ENCODE results near the gene SLC16A11. TPM values are rescaled to one million over a fixed set of nuclear protein-coding genes. Genes with fewer than 3 reads are reported as not detected.

SLC16A11 gene
- total and polyA plus RNA-seq, 2 experiments from 2014 or later: 0.93 to 2.4 TPM

- Histone ChIP-seq H3K4me1 (ENCODE audit: insufficient read depth) (no peaks in the 10 kb centered on the region), H4K20me1 (ENCODE audit: insufficient read depth, poor library complexity, severe bottlenecking) (no peaks in the 10 kb centered on the region), H3K4me3 (no peak overlapping the region), H3K27me3 (no peaks in the 10 kb centered on the region), H3K27ac (no peak overlapping the region), H3K36me3 (replicated peaks; ENCODE audit: insufficient read depth, low read depth) (no peaks in the 10 kb centered on the region), H3K79me2 (no peaks in the 10 kb centered on the region), H3K4me2 (no peak overlapping the region), H3K9me2 (replicated peaks; ENCODE audit: insufficient read depth) (no peaks in the 10 kb centered on the region), H3K9me3 (ENCODE audit: low read depth) (no peaks in the 10 kb centered on the region), H2AFZ (no peak overlapping the region)
- WGBS (ENCODE audit: low lambda C conversion rate, missing lambda C conversion rate): 87% methylated on average over 1 of the region's 1 CpG
- no peak for DNase-seq (ENCODE audit: low spot score)
- TF ChIP-seq EZH2phosphoT487 (IDR thresholded peaks at IDR 0.05; ENCODE audit: low read depth, severe bottlenecking, unreplicated experiment) (no peak), EZH2 (IDR thresholded peaks at IDR 0.05; ENCODE audit: borderline replicate concordance) (no peak), CTCF (IDR thresholded peaks at IDR 0.05; ENCODE audit: poor library complexity) (no peak)
These were observed 23.3 kb upstream of the SLC16A11 start for GRCh38 chr17:7067198-7067597.

GRCh38 chr17:7064261-7064660 is 20.4 kb upstream of the SLC16A11 start:
- Histone ChIP-seq H3K27me3 (no peaks in the 10 kb centered on the region), H3K4me3 (no peak overlapping the region), H3K36me3 (replicated peaks; ENCODE audit: insufficient read depth, low read depth) (no peaks in the 10 kb centered on the region), H3K9me2 (replicated peaks; ENCODE audit: insufficient read depth) (no peaks in the 10 kb centered on the region), H4K20me1 (ENCODE audit: insufficient read depth, poor library complexity, severe bottlenecking) (no peaks in the 10 kb centered on the region), H3K4me1 (ENCODE audit: insufficient read depth) (no peaks in the 10 kb centered on the region), H3K79me2 (no peaks in the 10 kb centered on the region), H3K27ac (no peak overlapping the region), H3K9me3 (ENCODE audit: low read depth) (no peaks in the 10 kb centered on the region), H3K4me2 (no peak overlapping the region), H2AFZ (no peak overlapping the region)
- 72% methylated on average over 4 of the region's 4 CpGs for WGBS (ENCODE audit: low lambda C conversion rate, missing lambda C conversion rate)
- TF ChIP-seq EZH2 (IDR thresholded peaks at IDR 0.05; ENCODE audit: borderline replicate concordance): no peak
- TF ChIP-seq CTCF (IDR thresholded peaks at IDR 0.05; ENCODE audit: poor library complexity): no peak
- no peak for TF ChIP-seq EZH2phosphoT487 (IDR thresholded peaks at IDR 0.05; ENCODE audit: low read depth, severe bottlenecking, unreplicated experiment)
- no peak for DNase-seq (ENCODE audit: low spot score)

GRCh38 chr17:7063518-7064094 is 19.7 kb upstream of the SLC16A11 start:
- no peak overlapping the region for H3K27ac ChIP-seq
- no peak overlapping the region for H3K4me2 ChIP-seq
- no peaks in the 10 kb centered on the region for H3K9me3 ChIP-seq (ENCODE audit: low read depth)
- H3K36me3 ChIP-seq (replicated peaks; ENCODE audit: insufficient read depth, low read depth): no peaks in the 10 kb centered on the region
- no peak for DNase-seq (ENCODE audit: low spot score)
- no peaks in the 10 kb centered on the region for H3K27me3 ChIP-seq
- no peaks in the 10 kb centered on the region for H3K9me2 ChIP-seq (replicated peaks; ENCODE audit: insufficient read depth)
- H3K79me2 ChIP-seq: no peaks in the 10 kb centered on the region
- no peaks in the 10 kb centered on the region for H3K4me1 ChIP-seq (ENCODE audit: insufficient read depth)
- TF ChIP-seq EZH2phosphoT487 (IDR thresholded peaks at IDR 0.05; ENCODE audit: low read depth, severe bottlenecking, unreplicated experiment) (no peak), CTCF (IDR thresholded peaks at IDR 0.05; ENCODE audit: poor library complexity) (no peak), EZH2 (IDR thresholded peaks at IDR 0.05; ENCODE audit: borderline replicate concordance) (no peak)
- H3K4me3 ChIP-seq: no peak overlapping the region
- WGBS (ENCODE audit: low lambda C conversion rate, missing lambda C conversion rate): 65% methylated on average over 6 of the region's 6 CpGs
- H4K20me1 ChIP-seq (ENCODE audit: insufficient read depth, poor library complexity, severe bottlenecking): no peaks in the 10 kb centered on the region
- H2AFZ ChIP-seq: no peak overlapping the region

All from hepatocyte (in vitro differentiated cells).